Transverse colon (tissue), 4 donors: ENCODE data around the gene UNC13C.

Experiments used
- CTCF ChIP-seq, 5 experiments: fragments of 200-600 bp in 3 of 5; fragments of 450-650 bp in 2 of 5; sonication (generic) in 3 of 5; IDR thresholded peaks; 1 replicate in 2 of 5; 2 replicates in 3 of 5; pipeline ENCODE4 v1.5.1; 2016 to 2017; ENCODE audit warnings: antibody characterized with exemption in 5 of 5, inconsistent platforms in 3 of 5, mild to moderate bottlenecking in 2 of 5, moderate library complexity in 1 of 5
- EP300 ChIP-seq: sonication (generic); formaldehyde crosslinking; IDR thresholded peaks from one replicate; pipeline ENCODE4 v1.6.1; 2017; ENCODE audit warnings: antibody characterized with exemption, low read depth
- POLR2A ChIP-seq: fragments of 450-650 bp; IDR thresholded peaks from one replicate; pipeline ENCODE4 v1.6.1; 2016; ENCODE audit warnings: antibody characterized with exemption, mild to moderate bottlenecking, moderate library complexity
- POLR2AphosphoS5 ChIP-seq, 3 donors: sonication (generic); formaldehyde crosslinking; IDR thresholded peaks; one replicate each; pipeline ENCODE4 v1.6.1; 2016; ENCODE audit warnings: antibody characterized with exemption in 3 of 3

- TF ChIP-seq CTCF (IDR thresholded peaks at IDR 0.05) (no peak), EP300 (no peak), POLR2AphosphoS5 (IDR thresholded peaks at IDR 0.05) (no peak), POLR2A (no peak)
Measured at GRCh38 chr15:54618120-54618519, 639.9 kb downstream of the UNC13C start.
